ENCODE measurements around the gene AOX1.

Gene AOX1

DNA sequence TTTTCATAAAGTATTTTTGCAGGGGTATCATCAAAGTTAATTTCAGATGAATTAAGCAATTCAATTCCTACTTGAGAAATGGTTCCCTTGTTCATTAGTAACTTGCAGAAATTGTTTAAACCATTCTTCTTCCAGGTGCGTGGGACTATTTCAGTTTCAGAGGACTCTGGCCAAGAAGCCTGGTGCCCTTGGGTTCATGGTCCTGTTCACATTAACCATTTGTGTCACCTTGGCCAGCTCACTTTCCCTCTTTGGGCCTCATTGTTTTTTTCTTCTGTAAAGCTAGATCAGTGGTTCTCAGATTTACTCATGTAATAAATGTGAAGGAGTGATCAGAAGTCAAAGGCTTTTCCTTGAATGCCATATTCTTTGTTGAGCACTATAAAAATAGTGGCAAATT, 113.5 kb downstream of the AOX1 start:
- peaks cover 100% of the 10 kb centered on the region for H3K4me1 ChIP-seq (ENCODE audit: insufficient read depth, low read length, severe bottlenecking)
- no peaks in the 10 kb centered on the region for H3K9me3 ChIP-seq (ENCODE audit: low read length)
- H3K36me3 ChIP-seq (ENCODE audit: insufficient read depth, low read length) = no peaks in the 10 kb centered on the region
- H4K20me1 ChIP-seq (ENCODE audit: insufficient read depth, low read length) = no peaks in the 10 kb centered on the region
- peak overlapping the region; percentile 64 for H3K4me3 ChIP-seq (ENCODE audit: low read depth, low read length, poor library complexity, severe bottlenecking)
- H3F3A ChIP-seq (ENCODE audit: insufficient read depth, low read length) = peaks cover 11% of the 10 kb centered on the region
- peak overlapping the region; percentile 98 for H3K9ac ChIP-seq (ENCODE audit: low read length)
- TF ChIP-seq, protein P1, sequence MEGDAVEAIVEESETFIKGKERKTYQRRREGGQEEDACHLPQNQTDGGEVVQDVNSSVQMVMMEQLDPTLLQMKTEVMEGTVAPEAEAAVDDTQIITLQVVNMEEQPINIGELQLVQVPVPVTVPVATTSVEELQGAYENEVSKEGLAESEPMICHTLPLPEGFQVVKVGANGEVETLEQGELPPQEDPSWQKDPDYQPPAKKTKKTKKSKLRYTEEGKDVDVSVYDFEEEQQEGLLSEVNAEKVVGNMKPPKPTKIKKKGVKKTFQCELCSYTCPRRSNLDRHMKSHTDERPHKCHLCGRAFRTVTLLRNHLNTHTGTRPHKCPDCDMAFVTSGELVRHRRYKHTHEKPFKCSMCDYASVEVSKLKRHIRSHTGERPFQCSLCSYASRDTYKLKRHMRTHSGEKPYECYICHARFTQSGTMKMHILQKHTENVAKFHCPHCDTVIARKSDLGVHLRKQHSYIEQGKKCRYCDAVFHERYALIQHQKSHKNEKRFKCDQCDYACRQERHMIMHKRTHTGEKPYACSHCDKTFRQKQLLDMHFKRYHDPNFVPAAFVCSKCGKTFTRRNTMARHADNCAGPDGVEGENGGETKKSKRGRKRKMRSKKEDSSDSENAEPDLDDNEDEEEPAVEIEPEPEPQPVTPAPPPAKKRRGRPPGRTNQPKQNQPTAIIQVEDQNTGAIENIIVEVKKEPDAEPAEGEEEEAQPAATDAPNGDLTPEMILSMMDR (IDR thresholded peaks at IDR 0.05; ENCODE audit: low read length) = no peak
- H3K4me2 ChIP-seq (ENCODE audit: low read length) = peak overlapping the region; percentile 70
- peak overlapping the region; percentile 100 for H3K27ac ChIP-seq (ENCODE audit: low read depth, low read length, poor library complexity, severe bottlenecking)
- no peak overlapping the region for H2AFZ ChIP-seq (ENCODE audit: low read length)
- H3K27me3 ChIP-seq (ENCODE audit: insufficient read depth, low read length) = no peaks in the 10 kb centered on the region
- H3K9me2 ChIP-seq (ENCODE audit: low read depth, low read length) = no peaks in the 10 kb centered on the region
- H3K79me2 ChIP-seq (ENCODE audit: insufficient read depth, low read length) = no peaks in the 10 kb centered on the region

DNA sequence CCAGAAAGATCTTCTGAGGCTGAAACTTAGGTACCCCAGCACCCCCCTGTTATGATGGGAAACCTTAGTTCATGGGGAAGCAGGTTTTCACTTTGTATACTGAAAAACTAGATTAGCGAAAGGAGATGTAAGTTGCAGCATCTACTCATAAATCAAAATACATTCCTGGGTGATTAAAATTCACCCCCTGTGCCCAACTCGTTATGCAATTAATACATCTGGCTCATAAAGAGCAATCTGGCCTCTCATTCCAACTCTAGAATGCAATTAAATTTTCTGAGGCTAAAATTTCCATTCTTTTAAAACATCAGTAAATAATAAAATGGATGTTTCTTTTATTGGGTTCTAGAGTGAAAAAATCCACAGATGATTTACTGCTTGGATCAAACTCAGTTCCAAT, 115.0 kb downstream of the AOX1 start:
- Histone ChIP-seq H4K20me1 (ENCODE audit: insufficient read depth, low read length) (no peaks in the 10 kb centered on the region), H3K9me2 (ENCODE audit: low read depth, low read length) (no peaks in the 10 kb centered on the region), H3K4me3 (ENCODE audit: low read depth, low read length, poor library complexity, severe bottlenecking) (peak overlapping the region; percentile 49), H3K79me2 (ENCODE audit: insufficient read depth, low read length) (no peaks in the 10 kb centered on the region), H3K27ac (ENCODE audit: low read depth, low read length, poor library complexity, severe bottlenecking) (peak overlapping the region; percentile 100), H3K36me3 (ENCODE audit: insufficient read depth, low read length) (no peaks in the 10 kb centered on the region), H3K4me1 (ENCODE audit: insufficient read depth, low read length, severe bottlenecking) (peaks cover 100% of the 10 kb centered on the region), H2AFZ (ENCODE audit: low read length) (no peak overlapping the region), H3K9me3 (ENCODE audit: low read length) (no peaks in the 10 kb centered on the region), H3K27me3 (ENCODE audit: insufficient read depth, low read length) (no peaks in the 10 kb centered on the region), H3K4me2 (ENCODE audit: low read length) (peak overlapping the region; percentile 70), H3K9ac (ENCODE audit: low read length) (peak overlapping the region; percentile 70), H3F3A (ENCODE audit: insufficient read depth, low read length) (peaks cover 6% of the 10 kb centered on the region; the same call in 1 of the 2 replicates)
- TF ChIP-seq EZH2 (IDR thresholded peaks at IDR 0.05; ENCODE audit: borderline replicate concordance, low read length) = no peak
- TF ChIP-seq, protein P1 (IDR thresholded peaks at IDR 0.05; ENCODE audit: low read length) = no peak

DNA sequence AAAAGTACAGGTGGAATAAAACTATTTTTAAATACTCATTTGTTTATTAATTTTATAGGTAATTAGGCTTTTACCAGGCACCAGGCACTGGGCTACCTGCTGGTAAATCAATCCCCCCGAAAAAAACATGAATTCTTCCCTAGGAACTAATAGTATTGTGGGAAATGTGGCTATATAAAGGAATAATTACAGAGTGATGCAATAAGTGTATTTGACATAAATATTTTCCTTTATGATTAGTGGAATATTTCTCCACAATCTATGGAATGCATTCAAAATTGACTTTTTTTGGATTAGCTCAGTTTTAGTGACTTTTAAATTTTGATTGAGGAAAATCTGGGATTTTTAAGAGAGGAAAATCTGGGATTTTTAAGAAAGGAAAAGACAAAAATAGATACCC, 116.2 kb downstream of the AOX1 start:
- peak overlapping the region; percentile 70 for H3K4me2 ChIP-seq (ENCODE audit: low read length)
- H3F3A ChIP-seq (ENCODE audit: insufficient read depth, low read length) = peaks cover 3% of the 10 kb centered on the region; the same call in 1 of the 2 replicates
- peaks cover 100% of the 10 kb centered on the region for H3K4me1 ChIP-seq (ENCODE audit: insufficient read depth, low read length, severe bottlenecking)
- H4K20me1 ChIP-seq (ENCODE audit: insufficient read depth, low read length) = no peaks in the 10 kb centered on the region
- H3K4me3 ChIP-seq (ENCODE audit: low read depth, low read length, poor library complexity, severe bottlenecking) = peak overlapping the region; percentile 49
- H3K27me3 ChIP-seq (ENCODE audit: insufficient read depth, low read length) = no peaks in the 10 kb centered on the region
- H3K9me3 ChIP-seq (ENCODE audit: low read length) = no peaks in the 10 kb centered on the region
- no peak overlapping the region for H2AFZ ChIP-seq (ENCODE audit: low read length)
- no peaks in the 10 kb centered on the region for H3K36me3 ChIP-seq (ENCODE audit: insufficient read depth, low read length)
- H3K27ac ChIP-seq (ENCODE audit: low read depth, low read length, poor library complexity, severe bottlenecking) = peak overlapping the region; percentile 100
- H3K9me2 ChIP-seq (ENCODE audit: low read depth, low read length) = no peaks in the 10 kb centered on the region
- H3K9ac ChIP-seq (ENCODE audit: low read length) = peak overlapping the region; percentile 70
- TF ChIP-seq, protein P1 (IDR thresholded peaks at IDR 0.05; ENCODE audit: low read length) = no peak
- TF ChIP-seq EZH2 (IDR thresholded peaks at IDR 0.05; ENCODE audit: borderline replicate concordance, low read length) = no peak
- H3K79me2 ChIP-seq (ENCODE audit: insufficient read depth, low read length) = no peaks in the 10 kb centered on the region

Measured in OCI-LY1 (cell line).